ENCODE results near the gene AHRR.
A peak's percentile ranks its signal among the peaks of the same experiment; 100 is the strongest.

AHRR gene

GRCh38 chr5:321726-322251 lies 275 bp downstream of the AHRR start:
- no peak for DNase-seq

- DNase-seq, result no peak
These were observed 897 bp downstream of the AHRR start for GRCh38 chr5:322281-322941.

DNA sequence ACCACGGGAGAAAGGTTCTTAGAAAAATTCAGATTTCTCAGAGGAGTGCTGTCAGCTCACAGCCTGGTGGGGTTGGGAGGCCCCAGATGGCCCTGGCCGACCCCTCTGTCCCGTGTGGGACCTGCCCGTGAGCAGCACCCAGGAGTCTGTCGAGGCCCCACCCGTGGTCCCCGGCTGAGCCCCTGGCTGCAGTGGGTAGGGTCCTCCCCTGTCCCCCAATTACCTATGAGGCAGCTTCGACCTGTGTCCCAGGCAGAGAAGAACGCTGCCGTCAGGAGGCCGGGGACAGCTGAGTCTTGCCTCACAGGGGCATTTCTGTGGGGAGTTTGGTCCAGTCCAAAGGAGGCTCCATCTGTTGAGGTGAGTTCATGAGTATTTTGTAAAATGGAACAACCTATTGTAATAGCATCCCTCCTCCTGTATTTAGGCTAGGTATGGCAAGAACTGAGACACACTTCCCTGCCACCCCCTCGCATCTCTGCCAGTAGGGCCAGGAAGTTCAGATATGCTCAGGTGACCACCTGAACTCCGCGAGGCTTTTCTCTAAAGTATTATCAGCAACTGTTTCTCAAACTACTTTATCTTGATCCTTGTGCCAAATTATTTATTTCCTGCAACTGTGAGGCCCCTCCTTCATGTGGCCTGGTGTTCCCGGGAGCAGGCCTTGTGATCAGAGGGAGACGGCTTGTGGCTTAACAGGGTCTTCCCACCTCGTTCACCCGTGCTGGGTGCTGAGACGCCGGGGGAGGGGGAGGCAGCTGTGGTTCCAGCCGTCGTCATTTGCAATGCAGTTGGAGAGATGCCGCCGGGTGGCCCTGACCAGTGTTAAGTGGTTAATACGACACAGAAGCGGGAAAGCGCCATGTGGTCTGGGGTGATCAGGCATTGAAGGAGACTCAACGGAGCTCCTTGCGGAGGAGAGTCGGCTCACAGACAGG lies 1.7 kb downstream of the AHRR start:
- DNase-seq, result no peak

- DNase-seq, result no peak
These were observed 3.5 kb downstream of the AHRR start for GRCh38 chr5:324736-325612.

DNA sequence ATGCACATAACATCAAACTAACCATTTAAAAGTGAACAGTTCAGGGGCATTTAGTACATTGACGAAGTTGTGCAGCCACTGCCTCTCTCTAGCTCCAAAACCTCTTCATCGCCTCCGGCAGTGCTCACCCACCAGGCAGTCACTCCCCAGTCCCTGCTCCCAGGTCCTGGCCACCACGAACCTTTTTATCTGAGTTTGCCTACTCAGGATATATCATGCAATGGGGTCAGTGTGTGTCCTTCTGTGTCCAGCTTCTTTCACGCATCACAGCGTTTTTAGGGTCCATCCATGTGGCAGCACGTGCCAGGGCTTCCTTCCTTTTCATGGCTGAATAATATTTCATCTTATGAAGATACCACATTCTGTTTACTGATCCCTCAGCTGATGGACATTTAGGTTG lies 4.6 kb downstream of the AHRR start:
- DNase-seq, result no peak

- no peak for DNase-seq
These were observed 7.7 kb downstream of the AHRR start for GRCh38 chr5:329121-329735.

GRCh38 chr5:329768-330167 lies 8.3 kb downstream of the AHRR start:
- DNase-seq, result no peak

DNA sequence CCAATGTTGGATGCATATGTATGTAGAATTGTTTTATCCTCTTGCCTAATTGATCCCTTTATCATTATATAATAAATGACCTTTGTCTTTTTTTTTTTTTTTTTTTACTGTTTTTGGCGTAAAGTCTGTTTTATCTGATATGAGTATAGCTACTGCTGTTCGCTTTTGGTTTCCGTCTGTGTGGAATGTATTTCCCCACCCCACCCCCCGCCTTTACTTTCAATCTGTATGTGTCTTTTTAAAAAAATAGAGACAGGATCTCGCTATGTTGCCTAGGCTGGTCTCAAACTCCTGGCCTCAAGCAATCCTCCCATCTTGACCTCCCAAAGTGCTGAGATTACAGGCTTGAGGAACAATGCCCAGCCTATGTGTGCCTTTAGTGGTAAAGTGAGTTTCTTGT lies 11.3 kb downstream of the AHRR start:
- peak; percentile 61 for DNase-seq

DNA sequence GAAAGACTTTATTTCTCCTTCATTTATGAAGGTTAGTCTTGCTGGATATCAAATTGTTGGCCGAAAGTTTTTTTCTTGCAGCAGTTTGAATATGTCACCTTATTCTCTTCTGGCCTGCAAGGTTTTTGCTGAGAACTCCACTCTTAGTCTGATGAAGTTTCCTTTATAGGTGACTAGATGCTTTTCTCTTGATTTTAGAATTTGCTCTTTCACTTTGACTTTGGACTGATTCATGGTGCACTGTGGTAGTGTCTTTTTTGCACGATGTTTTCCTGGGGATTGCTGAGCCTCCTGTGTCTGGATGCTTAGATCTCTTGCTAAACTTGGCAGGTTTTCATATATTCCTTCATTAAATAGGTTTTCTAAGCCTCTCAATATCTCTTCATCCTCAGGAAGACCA lies 12.4 kb downstream of the AHRR start:
- no peak for DNase-seq

GRCh38 chr5:334903-335739 lies 13.6 kb downstream of the AHRR start:
- no peak for DNase-seq

- DNase-seq, result no peak
These were observed 14.2 kb downstream of the AHRR start for GRCh38 chr5:335740-336038.

DNA sequence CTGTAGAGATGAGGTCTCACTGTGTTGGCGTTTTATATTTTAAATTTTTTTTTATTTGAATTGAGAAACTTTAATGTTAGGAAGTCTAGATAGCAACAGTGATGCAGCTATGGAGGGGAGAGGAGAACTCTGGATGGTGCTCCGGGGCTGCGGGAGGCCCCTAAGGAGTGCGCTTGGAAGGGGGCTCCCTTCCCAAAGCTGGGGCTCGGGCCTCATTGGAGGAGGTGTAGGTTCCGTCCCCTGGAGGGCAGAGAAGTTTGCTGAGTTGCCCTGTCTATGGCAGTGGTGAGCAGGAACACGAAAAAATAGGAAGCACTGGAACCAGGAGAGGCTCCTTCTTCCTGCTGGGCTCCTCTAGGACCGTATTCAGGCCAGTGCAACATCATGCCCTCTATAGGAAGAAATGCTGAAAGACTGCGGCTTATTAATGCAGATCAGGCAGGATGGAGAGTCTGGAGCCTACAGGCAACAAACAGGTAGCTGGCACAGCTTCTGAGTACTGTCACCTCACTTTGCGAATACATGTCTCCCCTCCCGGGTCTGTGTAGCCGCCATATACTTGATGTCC lies 16.1 kb downstream of the AHRR start:
- no peak for DNase-seq

GRCh38 chr5:342501-343460 lies 21.3 kb downstream of the AHRR start:
- no peak for DNase-seq

DNA sequence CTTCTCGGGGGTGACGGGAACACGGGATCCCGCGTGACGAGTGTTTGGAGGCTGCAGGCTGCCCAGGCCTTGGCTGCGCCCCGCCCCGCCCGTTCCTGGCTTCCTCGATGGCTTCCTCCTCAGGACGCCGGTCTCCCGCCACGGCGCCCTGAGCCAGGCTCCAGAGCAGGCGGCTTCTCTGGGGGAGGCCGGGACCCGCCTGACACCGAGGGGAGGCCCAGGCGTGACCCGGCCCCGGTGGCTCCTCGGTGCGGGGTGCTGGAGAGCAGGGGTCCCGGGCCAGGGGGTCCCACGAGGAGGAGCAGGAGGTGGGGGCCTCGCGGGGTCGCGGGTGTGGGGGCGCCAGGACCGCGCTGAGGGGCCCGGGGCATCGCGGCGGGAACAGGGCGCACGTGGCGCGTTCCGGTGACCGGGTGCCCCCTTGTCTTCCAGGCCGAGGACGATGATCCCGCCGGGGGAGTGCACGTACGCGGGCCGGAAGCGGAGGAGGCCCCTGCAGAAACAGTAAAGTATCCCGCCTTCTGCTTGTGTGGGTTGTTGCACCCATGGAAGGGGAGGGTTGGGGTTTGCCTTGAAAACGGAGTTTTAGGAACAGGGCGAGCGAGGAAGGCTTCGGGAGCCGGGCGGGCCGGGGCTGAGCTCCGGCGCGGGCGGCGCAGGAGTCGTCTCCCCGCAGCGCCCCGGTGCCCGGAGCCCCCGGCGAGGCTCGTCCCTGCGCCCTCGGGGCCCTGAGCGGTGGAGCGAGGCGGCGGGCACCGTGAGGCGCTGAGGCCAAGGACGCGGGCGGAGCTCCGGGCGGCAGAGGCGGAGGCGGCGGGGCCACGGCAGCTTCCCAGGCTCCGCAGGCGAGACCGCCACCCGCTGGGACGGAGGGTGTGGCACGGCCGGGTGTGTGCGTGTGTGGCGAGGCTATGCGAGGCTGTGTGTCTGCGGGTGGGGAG lies 22.2 kb downstream of the AHRR start:
- peak; percentile 53 for DNase-seq

DNA sequence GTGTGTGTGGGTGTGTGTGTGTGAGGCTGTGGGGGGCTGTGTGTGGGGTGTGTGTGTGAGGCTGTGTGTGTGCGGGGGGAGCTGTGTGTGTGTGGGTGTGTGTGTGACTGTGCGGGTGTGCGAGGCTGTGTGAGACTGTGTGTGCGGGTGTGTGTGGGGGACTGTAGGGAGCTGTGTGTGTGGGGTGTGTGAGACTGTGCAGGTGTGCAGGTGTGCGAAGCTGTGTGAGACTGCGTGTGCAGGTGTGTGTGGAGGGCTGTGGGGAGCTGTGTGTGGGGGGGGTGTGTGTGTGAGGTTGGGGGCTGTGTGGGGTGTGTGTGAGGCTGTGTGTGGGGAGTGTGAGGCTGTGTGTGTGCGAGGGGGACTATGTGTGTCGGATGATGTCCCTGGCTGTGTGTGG lies 23.2 kb downstream of the AHRR start:
- DNase-seq, result no peak

- no peak for DNase-seq
These were observed 24.1 kb downstream of the AHRR start for GRCh38 chr5:345404-346195.

DNA sequence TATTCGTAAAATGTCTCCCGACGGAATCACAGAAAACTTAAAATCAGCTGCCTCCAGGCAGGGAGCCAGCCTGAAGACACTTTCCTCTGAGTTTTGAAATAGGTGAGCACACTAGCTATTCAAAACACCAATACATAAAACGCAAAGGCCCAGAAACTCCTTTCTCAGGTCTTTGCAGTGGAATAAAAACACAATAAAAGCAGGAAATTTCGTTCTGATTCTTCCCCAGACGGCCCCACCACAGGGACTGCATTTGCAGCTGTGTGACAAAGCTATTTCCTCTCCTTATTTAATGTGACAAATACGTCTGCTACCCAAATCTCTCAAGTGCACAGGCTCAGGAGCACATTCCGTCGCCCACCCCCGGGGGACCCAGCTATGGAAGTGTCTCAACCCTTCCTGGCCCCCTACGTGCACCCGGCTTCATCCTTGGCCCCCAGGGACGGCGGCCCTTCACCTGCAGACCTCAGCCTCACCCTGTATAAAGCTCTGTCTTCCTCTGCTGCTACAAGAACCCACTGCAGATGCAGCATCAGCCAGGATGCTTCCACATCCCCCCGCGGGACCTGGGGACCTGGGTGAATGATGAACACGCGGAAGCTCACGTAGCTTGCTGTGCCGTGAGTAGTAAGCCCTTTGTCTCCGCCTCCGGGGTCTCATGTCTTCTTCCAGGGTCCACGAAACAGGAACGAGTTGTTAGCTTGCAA lies 24.9 kb downstream of the AHRR start:
- DNase-seq, result no peak

All from stimulated activated CD4-positive, alpha-beta T cell treated with anti-CD3 and anti-CD28 coated beads, Interleukin-1b, Interleukin-23, amount 100 ng/mL, for 48 hours (primary cell).